Measurements from ENCODE around the gene CNTNAP5.

The CNTNAP5 gene

DNA sequence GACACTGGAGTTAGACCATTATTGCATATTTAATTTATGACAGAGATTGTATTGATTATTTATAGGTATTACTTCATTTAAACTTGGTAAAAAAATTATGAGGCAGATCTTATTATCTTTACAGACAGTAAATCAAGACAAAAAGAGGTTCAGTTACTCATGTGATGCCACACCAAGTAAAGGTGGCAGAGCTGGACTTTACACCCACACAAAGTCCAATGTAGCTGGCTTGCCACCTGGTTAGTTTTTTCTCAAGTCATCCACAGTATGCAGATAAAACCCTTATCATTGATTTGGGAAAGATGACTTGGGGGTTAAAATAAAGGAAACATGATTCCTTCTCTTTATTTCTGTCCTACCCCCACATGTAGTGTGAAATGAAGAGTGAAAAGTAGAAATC is 137.2 kb downstream of the CNTNAP5 start:
- no peak for DNase-seq

GRCh38 chr2:124163840-124164239 is 138.8 kb downstream of the CNTNAP5 start:
- no peak for DNase-seq

DNA sequence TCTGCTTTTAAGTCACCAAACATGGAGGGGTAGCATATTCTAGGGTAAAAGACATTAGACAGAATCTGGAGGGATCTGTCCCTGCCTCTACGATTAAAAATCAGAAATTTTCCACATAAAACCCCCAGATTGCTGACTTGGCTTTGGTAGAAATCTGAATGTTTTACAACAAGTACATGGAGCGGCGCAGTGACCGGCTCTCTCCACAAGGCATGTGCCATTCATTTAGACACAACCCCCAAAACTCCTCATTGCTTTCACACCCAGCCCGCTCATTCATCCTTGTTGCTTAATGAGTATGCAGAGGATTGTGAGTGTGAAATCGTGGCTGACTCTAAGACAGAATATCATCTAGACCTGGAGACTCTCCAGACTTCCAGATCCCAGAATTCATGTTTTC is 140.6 kb downstream of the CNTNAP5 start:
- DNase-seq = no peak

DNA sequence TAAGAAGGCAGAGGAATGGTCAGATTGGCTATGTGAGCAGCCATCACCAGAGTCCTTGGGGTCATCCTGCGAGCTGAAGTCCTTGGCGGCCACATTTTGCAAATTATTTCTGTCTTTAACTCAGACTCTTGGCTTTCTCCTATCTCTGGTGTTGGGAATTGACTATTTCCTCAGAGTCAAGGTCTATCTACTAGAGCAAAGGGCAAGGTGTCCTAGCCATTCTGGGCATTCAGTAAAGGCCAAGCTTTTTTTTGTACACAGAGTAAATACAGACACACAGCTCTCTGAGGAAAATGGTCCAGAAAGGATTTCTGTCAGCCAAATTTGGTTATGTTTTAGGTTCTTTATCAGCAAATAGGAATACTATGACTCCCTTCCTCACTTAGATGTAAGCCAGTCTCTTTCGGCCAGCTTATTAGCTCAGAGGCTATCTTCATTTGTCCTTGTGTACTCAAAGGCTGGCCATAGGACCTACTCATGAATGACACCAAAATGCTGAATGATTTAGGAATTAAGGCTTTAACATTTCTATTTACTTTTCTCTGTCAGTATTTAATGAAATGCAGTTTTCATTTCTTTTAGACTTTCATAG is 146.5 kb downstream of the CNTNAP5 start:
- DNase-seq = no peak

DNA sequence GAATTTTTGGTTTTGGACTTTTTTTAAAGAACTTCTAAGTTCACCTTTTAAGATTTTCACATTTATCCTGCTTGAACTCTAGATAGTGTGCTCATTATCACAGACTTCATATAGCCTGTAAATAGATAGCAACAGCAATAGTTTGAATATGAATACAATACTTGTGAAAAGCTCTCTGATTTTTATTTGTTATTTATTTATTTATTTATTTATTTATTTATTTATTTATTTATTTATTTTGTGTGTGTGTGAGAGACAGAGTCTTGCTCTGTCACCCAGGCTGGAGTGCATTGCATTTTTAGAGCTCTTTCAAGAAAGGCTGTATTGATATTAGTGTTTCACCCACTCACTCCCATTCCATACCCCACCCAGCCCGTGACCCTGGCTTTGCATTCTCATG is 153.6 kb downstream of the CNTNAP5 start:
- DNase-seq = no peak

DNA sequence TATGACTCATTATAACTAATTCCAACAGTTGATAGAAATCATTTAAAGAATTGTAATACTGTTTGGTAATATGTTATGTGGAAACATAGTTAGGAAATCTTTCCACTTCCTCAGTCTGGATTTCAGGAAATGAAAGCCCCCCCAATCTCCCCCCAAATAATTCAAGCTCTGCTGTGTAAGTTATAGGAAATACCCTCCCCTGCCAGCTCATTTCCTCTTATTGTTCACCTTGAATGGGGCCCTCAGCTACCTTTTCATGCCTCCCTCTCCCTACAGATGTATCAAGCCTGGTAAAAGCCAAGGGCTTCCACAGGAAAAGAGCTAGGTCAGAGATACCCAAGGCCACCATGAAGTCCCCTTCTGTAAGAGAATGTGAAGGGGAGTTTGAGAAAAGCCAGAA is 155.5 kb downstream of the CNTNAP5 start:
- no peak for DNase-seq

DNA sequence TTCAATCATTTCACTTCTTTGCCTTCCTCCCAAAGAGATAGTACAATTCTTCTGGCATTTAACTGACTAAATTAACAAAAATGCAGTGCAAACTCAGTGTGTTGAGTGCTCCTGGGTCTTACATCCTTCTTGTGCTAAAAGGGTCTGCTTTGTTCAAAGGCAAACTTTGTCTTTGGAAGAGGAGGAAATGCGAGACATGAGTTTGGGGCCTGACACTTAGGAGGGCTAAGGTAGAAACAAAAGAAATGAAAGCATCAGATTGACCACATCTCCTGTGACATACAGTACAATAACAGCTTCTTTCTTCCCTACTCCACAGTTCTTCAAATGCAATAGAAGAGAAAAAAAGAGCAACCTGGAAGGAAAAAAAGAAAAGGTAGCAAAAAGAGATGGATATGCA is 161.7 kb downstream of the CNTNAP5 start:
- DNase-seq = no peak

DNA sequence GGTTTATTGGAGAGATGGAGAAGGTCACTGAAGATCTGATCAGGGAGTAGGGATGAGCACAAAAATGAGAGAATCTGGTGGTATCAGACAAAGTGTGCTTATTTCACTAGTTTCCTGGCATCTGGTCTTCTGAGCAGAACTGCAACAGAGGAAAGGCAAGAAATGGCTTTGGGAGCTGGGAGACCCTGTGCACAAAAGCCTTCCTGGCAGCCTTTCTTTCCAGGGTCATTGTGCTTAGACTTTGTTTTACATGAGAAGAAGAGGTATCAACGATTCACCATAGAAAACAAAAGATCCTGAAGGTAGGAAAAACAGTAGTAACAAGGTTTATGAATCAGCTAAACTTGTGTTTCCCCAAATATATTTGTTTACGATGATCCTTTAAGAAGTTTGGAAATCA is 162.9 kb downstream of the CNTNAP5 start:
- DNase-seq = no peak

- DNase-seq = no peak
These were observed 168.6 kb downstream of the CNTNAP5 start for GRCh38 chr2:124193706-124194105.

- DNase-seq = no peak
These were observed 176.6 kb downstream of the CNTNAP5 start for GRCh38 chr2:124201713-124202112.

GRCh38 chr2:124209441-124209840 is 184.4 kb downstream of the CNTNAP5 start:
- no peak for DNase-seq

- no peak for DNase-seq
These were observed 186.4 kb downstream of the CNTNAP5 start for GRCh38 chr2:124211461-124211860.

DNA sequence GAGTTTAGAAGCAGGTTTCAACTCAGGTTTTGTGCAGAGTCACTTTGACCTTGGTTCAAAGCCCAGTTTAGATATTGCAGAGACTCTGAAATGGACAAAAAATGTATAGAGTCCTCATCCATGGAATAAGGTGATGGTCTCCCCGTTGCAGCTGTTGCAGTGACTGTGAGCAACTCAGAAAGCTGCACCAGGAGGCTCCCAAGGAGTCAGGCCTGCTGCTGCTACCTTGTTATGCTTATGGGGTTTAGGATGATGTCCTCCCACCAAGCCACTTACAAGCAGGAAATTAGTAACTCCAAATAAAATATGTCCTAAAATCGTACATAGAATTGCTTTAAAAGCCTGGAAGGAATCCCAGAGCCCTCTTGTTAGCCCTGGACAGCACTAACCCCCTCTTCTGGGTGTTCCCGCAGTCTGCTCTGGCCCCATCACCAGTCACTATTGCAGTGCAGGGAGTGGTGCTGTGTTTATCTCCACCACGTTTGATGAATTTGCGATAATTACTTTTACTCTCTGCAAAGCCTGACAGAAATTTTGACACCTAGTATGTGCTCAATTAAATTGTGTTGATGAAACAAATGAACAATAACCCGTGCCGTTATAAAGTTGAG is 189.0 kb downstream of the CNTNAP5 start:
- no peak for DNase-seq

- DNase-seq = no peak
These were observed 221.1 kb downstream of the CNTNAP5 start for GRCh38 chr2:124246170-124246569.

- DNase-seq = no peak
These were observed 223.3 kb downstream of the CNTNAP5 start for GRCh38 chr2:124248386-124248785.

- no peak for DNase-seq
These were observed 225.3 kb downstream of the CNTNAP5 start for GRCh38 chr2:124250433-124250832.

GRCh38 chr2:124254621-124255020 is 229.5 kb downstream of the CNTNAP5 start:
- no peak for DNase-seq

GRCh38 chr2:124257120-124257519 is 232.0 kb downstream of the CNTNAP5 start:
- DNase-seq = no peak

- DNase-seq = no peak
These were observed 233.2 kb downstream of the CNTNAP5 start for GRCh38 chr2:124258140-124258880.

DNA sequence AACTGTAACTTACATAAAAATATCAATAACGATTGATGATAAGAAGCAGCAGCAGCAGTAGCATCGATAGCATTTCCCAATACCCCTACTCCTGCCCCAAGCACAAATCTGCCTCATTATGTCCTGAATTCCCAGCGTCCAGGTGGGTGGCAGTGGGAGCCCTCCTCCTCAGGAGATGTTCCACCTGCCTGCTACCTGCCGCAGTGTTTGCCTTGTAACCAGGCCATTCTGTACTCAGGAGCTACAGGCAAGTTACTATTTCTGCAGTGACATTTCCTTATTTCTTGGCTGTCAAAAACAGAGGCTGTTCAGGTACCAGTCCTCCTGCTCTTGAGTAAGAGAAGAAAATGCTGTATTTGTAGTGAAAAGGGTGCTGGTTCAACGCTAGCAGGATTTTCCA is 236.4 kb downstream of the CNTNAP5 start:
- no peak for DNase-seq

DNA sequence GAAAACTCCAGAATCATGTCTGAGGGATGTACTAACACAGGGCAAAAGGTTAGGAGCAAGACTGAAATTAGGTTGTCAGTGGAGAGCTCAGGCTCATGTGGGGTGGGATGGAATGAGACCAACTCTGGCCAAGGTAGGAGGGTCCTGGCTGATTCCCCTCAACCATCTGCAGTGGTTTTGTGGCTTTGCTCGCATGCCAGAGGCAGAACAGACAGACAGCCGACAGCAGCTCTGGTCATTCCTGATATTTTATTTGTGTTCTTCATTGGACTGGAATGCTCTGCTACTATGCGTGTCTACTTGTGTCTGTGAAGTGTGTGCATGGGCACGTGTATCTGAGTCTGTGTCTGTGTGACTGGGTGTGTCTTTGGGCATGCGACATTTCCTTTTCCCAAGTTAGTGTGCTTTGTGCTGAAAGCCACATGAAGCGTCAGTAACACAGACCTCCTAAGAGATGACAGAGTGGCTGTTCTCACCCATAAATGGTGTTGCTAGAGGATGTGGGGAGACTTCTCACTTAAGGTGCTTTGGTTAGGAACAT is 239.5 kb downstream of the CNTNAP5 start:
- DNase-seq = no peak

- DNase-seq = no peak
These were observed 242.7 kb downstream of the CNTNAP5 start for GRCh38 chr2:124267794-124268193.

DNA sequence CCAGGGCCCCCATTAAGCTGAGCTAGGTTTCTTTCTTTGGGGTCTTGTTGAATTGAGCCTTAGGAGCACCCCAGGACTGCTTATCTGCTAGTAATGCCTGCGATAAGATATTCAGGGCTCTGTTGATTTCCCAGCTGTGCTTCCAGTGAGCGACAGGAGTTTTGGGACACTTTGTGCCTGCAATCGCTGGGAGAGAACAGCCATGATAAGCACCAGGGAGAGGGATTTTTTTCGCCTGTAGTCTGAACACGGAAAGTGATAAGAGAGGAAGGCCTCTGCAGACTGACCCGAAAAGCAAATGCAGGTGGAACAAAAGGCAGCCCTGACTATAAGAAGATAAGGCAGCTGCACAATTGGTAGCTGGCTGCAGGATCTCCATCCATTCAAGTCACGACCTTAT is 244.3 kb downstream of the CNTNAP5 start:
- no peak for DNase-seq

DNA sequence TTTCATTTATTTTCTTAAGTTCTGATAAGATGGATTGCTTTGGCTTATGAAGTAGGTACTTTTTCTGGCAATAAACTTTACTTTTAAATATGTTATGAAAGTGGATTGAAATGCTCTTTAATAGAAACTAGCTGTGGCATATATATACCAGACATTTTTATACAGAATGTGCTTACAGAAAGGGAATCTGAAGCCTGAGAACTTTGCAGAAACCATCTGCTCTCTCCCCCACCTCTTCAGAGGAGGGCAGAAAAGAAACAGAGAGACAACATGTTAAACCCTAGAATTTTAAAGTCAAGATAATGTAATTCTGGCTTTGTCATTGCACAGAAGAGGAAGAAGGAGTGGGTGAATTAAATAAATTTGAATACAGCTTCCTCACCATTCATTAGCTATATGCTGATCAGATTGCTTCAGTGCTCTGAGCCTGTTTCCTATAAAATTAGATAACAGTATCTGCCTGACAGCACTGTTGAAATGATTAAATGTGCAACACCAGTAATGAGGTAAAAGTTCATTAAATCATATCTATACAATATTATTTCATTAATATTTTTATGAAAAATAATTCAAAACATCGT is 247.3 kb downstream of the CNTNAP5 start:
- DNase-seq = no peak

All from CD4-positive, alpha-beta T cell treated with Interleukin-6 for 4 hours (primary cell).